ENCODE data around the gene IFITM1.

DNA sequence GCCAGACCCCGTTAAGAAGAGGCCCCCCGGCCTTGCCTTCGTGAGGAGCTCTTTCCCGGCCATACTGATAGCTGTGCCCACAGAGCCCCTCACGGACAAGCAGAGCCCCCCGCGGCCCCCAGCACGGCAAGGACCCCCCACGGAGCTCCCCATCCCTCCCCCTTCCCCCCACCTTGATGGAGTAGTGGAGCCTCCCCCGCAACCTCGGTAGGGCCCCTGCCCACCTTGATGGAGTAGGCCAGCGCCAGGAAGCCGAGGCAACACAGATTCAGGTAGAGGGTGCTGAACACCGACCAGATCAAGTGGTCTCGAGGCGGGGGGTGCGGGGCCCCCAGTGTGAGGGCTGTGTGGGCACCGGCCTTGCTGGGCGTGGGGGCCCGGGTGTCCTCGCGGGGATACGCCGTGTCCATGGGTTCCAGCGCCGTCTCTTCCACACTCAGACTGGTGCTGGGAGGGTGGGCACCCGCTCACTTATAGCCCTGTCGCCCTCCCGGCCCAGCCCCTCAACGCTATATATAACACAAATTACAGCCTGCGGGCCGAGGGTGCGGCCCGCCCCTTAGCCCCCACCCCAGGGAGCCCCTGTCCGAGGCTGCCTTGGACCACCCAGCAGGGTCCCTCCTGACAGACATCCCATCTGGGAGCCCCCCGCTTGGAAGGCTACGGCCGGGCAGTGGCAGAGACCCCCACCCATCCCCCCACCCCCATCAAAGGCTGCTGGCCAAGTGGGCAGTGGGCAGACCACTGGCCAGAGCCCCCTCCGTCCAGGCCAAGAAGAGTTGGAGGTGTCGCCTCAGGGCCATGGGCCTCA, 14.6 kb upstream of the IFITM1 start, which contains the start of gene IFITM5:
- TF ChIP-seq CTCF (IDR thresholded peaks at IDR 0.05; ENCODE audit: extremely low read depth in 1 of 2, insufficient read depth in 1 of 2, low read depth in 1 of 2, low read length in 2 of 2), result no peak
- TF ChIP-seq POLR2AphosphoS5 (IDR thresholded peaks at IDR 0.05; ENCODE audit: insufficient read depth, low read depth, low read length), result no peak
- no peak for TF ChIP-seq JUN (IDR thresholded peaks at IDR 0.05; ENCODE audit: borderline replicate concordance, insufficient read depth, insufficient read length, low read depth)
- TF ChIP-seq FOS (IDR thresholded peaks at IDR 0.05; ENCODE audit: borderline replicate concordance, insufficient read depth, low read length), result no peak
- TF ChIP-seq, protein P1, sequence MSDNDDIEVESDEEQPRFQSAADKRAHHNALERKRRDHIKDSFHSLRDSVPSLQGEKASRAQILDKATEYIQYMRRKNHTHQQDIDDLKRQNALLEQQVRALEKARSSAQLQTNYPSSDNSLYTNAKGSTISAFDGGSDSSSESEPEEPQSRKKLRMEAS (IDR thresholded peaks at IDR 0.05; ENCODE audit: insufficient read depth, insufficient read length), result no peak
- no peak for TF ChIP-seq EZH2 (IDR thresholded peaks at IDR 0.05; ENCODE audit: borderline replicate concordance, low read depth, low read length, severe bottlenecking)
- no peak for TF ChIP-seq POLR2A (IDR thresholded peaks at IDR 0.05; ENCODE audit: low read depth, low read length)
- TF ChIP-seq GATA2 (IDR thresholded peaks at IDR 0.05; ENCODE audit: insufficient read depth, insufficient read length, low read depth, low read length), result no peak
